Chondrocyte (in vitro differentiated cells): ENCODE results near the gene KMT2A. TPM values are rescaled to one million over a fixed set of nuclear protein-coding genes. Genes with fewer than 3 reads are reported as not detected.

Experiments
- DNase-seq: peaks from one replicate; pipeline ENCODE4 v3.0.0; 2021; ENCODE audit warnings: mixed read lengths, low spot score
- H3K27ac Mint-ChIP-seq: one replicate; pipeline ENCODE4 v1.8.0; 2021; ENCODE audit warnings: mild to moderate bottlenecking, moderate library complexity, mixed read lengths; ENCODE audit not compliant: unreplicated experiment
- H3K27me3 Mint-ChIP-seq: 2 replicates; pipeline ENCODE4 v1.8.0; 2021; ENCODE audit warnings: low read depth, mixed read lengths
- H3K36me3 Mint-ChIP-seq: 2 replicates; pipeline ENCODE4 v1.8.0; 2021; ENCODE audit warnings: low read depth, mixed read lengths
- H3K4me1 Mint-ChIP-seq: 2 replicates; pipeline ENCODE4 v1.8.0; 2021; ENCODE audit warnings: low read depth, mild to moderate bottlenecking, mixed read lengths
- H3K4me3 Mint-ChIP-seq: one replicate; pipeline ENCODE4 v1.8.0; 2021; ENCODE audit warnings: mild to moderate bottlenecking, moderate library complexity, mixed read lengths; ENCODE audit not compliant: unreplicated experiment
- H3K9me3 Mint-ChIP-seq: 2 replicates; pipeline ENCODE4 v1.8.0; 2021; ENCODE audit warnings: low read depth, mixed read lengths
- CTCF ChIP-seq: fragments of 200-600 bp; sonication (generic); IDR thresholded peaks from 2 replicates; pipeline ENCODE4 v1.5.0; 2021; ENCODE audit warnings: antibody characterized with exemption, mild to moderate bottlenecking, moderate library complexity
- total RNA-seq: library from RNA; stranded (reverse); gene quantifications from 3 replicates; pipeline ENCODE4 v1.2.1, GENCODE V29; 2021

The KMT2A gene
- total RNA-seq, 1 donor from 2014 or later = 40.3 TPM

DNA sequence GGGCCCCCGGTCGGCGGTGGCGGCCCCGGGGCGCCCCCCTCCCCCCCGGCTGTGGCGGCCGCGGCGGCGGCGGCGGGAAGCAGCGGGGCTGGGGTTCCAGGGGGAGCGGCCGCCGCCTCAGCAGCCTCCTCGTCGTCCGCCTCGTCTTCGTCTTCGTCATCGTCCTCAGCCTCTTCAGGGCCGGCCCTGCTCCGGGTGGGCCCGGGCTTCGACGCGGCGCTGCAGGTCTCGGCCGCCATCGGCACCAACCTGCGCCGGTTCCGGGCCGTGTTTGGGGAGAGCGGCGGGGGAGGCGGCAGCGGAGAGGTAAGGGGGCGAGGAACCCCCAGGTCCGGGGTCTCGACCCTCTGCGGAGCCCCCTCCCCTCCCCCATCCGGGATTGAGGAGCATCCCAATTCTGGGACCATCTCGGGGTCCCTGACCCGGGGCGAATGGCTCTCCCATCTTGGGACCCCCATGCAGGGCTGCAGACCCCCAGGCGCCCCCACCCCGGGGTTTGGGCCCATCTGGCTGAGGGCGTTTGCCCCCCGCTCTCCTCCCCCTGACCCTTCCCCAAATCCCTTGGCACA is 431 bp downstream of the KMT2A start:
- peak overlapping the region; percentile 93 for H3K4me3 Mint-ChIP-seq
- H3K9me3 Mint-ChIP-seq = no peaks in the 10 kb centered on the region
- DNase-seq = no peak
- no peaks in the 10 kb centered on the region for H3K36me3 Mint-ChIP-seq
- H3K27ac Mint-ChIP-seq = peak overlapping the region; percentile 94
- peaks cover 55% of the 10 kb centered on the region for H3K4me1 Mint-ChIP-seq
- no peaks in the 10 kb centered on the region for H3K27me3 Mint-ChIP-seq
- no peak for TF ChIP-seq CTCF

GRCh38 chr11:118437208-118438125 is 1.2 kb downstream of the KMT2A start:
- H3K27me3 Mint-ChIP-seq = no peaks in the 10 kb centered on the region
- H3K27ac Mint-ChIP-seq = peak overlapping the region; percentile 94
- H3K4me1 Mint-ChIP-seq = peaks cover 60% of the 10 kb centered on the region
- no peak for TF ChIP-seq CTCF
- H3K36me3 Mint-ChIP-seq = no peaks in the 10 kb centered on the region
- H3K4me3 Mint-ChIP-seq = peak overlapping the region; percentile 93
- no peaks in the 10 kb centered on the region for H3K9me3 Mint-ChIP-seq
- DNase-seq = no peak

DNA sequence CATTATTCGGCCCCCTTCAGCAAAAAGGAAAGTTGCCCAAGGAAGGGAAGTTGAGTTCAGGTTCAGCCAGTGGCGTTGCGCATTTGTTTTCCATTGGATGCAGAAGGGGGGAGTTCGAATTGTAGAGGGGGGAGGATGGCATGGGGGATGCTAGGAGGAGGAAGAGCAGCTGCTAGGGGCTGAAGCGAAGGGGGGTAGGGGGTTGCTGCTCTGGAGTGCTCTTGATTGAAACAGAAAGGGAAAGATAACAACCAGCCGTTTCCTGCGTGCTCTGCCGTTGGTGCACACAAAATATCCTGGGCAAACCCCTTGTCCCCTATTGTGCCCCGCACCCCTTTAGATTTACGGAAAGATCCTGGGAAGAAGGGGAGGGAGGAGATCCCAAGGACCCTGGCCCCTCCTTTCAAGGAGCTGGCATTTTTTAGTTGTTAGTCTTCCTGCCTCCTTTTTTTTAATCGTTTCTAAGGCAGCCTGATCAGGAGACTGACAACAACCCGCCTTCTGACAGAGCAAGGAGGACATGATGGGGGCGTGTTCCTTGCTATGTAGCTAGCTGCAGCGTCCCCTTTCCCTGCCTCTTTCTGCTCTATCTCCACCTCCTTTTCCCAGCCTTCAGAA is 2.1 kb downstream of the KMT2A start:
- no peak for DNase-seq
- peak; percentile 23 for TF ChIP-seq CTCF
- peak overlapping the region; percentile 94 for H3K27ac Mint-ChIP-seq
- H3K36me3 Mint-ChIP-seq = no peaks in the 10 kb centered on the region
- peak overlapping the region; percentile 93 for H3K4me3 Mint-ChIP-seq
- H3K4me1 Mint-ChIP-seq = peaks cover 63% of the 10 kb centered on the region
- no peaks in the 10 kb centered on the region for H3K9me3 Mint-ChIP-seq
- H3K27me3 Mint-ChIP-seq = no peaks in the 10 kb centered on the region

GRCh38 chr11:118439646-118440045 is 3.4 kb downstream of the KMT2A start:
- no peaks in the 10 kb centered on the region for H3K27me3 Mint-ChIP-seq
- no peak for TF ChIP-seq CTCF
- H3K9me3 Mint-ChIP-seq = no peaks in the 10 kb centered on the region

GRCh38 chr11:118441770-118442275 is 5.5 kb downstream of the KMT2A start:
- Mint-ChIP-seq H3K36me3 (no peaks in the 10 kb centered on the region), H3K9me3 (no peaks in the 10 kb centered on the region), H3K4me3 (no peak overlapping the region), H3K4me1 (peaks cover 63% of the 10 kb centered on the region), H3K27ac (no peak overlapping the region), H3K27me3 (no peaks in the 10 kb centered on the region)
- TF ChIP-seq CTCF = no peak
- DNase-seq = no peak

More at GRCh38 chr11:118439646-118440045, 3.4 kb downstream of the KMT2A start:
- DNase-seq = no peak
- Mint-ChIP-seq H3K27ac (peak overlapping the region; percentile 94), H3K36me3 (no peaks in the 10 kb centered on the region), H3K4me3 (peak overlapping the region; percentile 31), H3K4me1 (peaks cover 59% of the 10 kb centered on the region)
